Skeletal muscle cell (primary cell): Measurements from ENCODE around the gene ARHGEF7.

Experiments used
- DNase-seq: peaks from one replicate; pipeline ENCODE4 v3.0.0-alpha.2; 2010; ENCODE audit warnings: low read depth
- H3K4me3 ChIP-seq: 2 replicates; pipeline ENCODE4 v1.5.1; 2011; ENCODE audit warnings: low read depth, mild to moderate bottlenecking, control low read depth, low read length, moderate library complexity

The ARHGEF7 gene

DNA sequence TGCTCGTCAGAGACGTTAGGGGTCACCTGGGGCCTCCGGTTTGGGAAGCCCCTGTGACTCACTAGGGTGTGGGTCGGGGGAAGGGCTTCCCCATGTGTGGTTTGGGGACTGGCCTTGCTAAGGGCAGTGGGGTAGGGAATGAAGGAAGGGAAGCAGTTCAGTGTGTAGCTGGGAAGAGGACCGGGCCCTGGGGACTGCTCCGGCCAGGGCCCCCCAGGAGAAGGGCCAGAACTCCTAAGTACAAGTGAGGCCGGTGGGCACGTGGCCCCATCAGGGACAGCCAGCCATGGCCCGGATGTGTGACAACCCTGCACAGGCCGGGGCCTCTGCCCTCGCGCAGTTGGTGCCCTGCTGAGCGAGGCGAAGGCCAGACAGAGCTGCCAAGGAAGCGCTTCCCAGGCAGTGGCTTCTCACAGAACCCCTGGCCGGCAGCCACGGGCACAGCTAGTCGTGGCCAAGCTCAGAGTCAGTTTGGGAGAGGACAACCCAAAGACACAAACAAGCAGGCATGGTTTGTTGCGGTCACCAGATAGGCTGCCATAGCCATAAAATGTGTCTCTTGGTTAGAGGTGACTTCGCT is 231.1 kb downstream of the ARHGEF7 start:
- no peak for DNase-seq
- no peak overlapping the region for H3K4me3 ChIP-seq

DNA sequence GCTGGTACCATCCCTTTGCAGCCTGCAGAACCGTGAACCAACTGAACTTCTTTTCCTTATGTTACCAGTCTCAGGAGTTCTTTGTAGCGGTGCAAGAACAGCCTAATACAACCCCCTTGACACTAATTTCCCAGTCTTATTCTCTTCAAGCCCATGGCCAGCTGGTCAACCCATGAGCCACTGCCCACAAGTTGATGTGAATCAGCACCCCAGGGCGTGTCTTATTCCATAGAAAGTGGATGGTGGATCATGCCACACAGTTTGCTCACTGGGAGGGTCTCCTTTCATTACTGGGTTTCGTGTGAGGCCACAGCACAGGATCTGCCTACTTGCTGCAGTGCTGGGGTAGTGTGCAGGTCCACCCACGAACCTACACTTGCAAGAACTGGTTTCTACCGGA is 232.3 kb downstream of the ARHGEF7 start:
- H3K4me3 ChIP-seq = no peak overlapping the region
- DNase-seq = no peak

DNA sequence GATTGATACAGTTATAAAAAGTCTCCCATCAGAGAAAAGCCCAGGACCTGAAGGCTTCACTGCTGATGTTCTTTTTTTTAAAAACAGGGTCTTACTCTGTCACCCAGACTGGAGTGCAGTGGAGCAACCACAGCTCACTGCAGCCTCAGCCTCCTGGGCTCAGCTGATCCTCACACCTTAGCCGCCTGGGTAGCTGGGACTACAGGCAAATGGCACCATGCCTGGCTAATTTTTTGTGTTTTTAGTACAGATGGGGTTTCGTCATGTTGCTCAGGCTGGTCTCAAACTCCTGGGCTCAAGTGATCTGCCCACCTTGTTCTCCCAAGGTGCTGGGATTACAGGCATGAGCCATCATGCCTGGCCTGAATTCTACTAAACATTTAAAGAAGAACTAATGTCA is 238.4 kb downstream of the ARHGEF7 start:
- no peak overlapping the region for H3K4me3 ChIP-seq

DNA sequence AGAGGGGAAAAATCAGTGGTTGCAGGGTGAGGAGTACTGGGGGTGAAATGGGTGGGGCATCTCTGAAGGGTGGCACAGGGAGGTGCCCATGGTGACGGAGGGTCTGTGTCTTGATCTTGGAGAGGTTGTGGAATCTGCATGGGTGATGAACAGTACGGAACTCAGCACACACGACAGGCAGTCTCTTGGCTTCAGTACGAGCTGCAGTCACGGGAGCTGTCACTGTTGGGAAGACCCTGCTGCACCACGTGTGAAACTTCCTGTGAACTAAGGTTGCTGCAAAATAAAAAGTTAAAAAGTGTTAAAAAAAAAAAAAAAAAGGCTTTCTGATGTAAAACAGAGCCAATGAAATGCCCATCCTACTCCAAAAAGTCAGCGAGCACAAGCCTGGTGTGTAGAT is 239.7 kb downstream of the ARHGEF7 start:
- no peak overlapping the region for H3K4me3 ChIP-seq
- no peak for DNase-seq

More for the DNA sequence above, 238.4 kb downstream of the ARHGEF7 start:
- no peak for DNase-seq
